GM19467 (cell line): ENCODE data around the gene PRM3.

Experiments used
- ATAC-seq: cut with Tn5 transposase; IDR thresholded peaks from one replicate; pipeline ENCODE4 v1.9.1; 2021; ENCODE audit warnings: mild to moderate bottlenecking, moderate library complexity; ENCODE audit not compliant: unreplicated experiment

The PRM3 gene

DNA sequence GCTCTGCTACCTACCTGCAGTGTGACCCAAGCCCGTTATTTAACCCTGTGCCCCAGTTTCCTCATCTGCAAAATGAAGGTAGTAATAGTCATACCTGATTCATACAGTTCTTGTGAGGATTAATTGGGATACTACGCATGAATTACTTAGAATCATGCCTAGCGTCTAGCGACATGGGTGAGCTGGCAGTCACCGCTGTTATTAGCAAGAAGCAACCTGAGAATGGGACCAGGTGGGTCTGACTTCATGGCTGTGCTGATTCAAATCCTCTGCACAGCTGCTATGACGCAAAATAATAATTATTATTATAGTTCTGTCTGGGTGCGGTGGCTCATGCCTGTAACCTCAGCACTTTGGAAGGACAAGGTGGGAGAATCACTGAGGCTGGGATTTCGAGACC is 25.3 kb downstream of the PRM3 start:
- no peak for ATAC-seq

DNA sequence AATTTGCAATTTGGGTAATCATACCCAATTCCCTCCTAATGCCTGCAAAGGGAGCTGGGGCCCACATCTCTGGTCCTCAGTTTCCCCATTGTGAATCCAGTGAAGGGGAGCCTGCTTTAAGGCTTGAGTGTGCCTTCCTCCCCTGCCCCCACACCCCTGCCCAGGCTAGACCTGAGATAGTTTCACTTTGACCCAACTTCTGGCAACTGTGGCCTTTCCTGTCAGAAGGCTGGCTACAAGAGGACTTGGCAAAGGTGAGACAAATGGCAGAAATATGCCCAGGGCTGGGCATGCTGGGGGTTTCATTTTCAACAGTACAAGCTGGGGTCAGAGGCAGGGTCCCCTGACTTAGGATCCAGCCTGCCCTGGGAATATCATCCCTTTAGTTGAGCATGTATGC is 27.4 kb downstream of the PRM3 start:
- no peak for ATAC-seq

DNA sequence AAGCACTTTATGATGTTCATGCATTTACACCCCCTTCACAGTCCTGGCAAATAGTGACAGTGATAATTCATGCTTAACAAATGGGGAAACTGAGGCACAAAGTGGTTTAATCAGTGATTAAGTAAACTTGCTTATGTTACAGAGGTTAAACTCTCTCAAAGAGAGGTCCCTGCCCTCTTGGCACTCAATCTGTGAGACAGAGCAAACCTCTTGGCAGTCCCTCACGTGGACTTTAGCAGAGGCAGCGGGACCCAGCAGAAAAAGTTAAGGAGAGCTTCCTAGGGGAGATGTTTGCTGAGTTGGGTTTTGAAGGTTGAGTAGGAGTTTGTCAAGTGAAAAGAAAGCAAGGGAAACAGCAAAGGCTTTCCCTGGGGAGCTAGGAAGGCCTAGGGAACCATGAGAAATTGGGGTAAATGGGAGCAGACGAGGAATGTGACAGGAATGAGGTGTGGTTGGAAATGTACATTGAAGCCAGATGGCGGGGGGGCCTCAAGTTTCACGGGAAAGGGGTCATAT is 28.1 kb downstream of the PRM3 start:
- no peak for ATAC-seq

DNA sequence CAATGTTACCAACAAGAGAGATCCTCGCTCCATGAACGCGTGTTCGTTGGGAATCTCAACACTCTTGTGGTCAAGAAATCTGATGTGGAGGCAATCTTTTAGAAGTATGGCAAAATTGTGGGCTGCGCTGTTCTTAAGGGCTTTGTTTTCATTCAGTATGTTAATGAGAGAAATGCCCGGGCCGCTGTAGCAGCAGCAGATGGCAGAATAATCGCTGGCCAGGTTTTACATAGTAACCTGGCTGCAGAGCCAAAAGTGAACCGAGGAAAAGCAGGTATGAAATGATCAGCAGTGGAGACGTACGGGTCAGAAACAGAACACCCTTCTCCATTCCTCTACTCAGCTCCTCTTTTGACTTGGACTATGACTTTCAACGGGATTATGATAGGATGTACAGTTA is 30.8 kb downstream of the PRM3 start:
- no peak for ATAC-seq

DNA sequence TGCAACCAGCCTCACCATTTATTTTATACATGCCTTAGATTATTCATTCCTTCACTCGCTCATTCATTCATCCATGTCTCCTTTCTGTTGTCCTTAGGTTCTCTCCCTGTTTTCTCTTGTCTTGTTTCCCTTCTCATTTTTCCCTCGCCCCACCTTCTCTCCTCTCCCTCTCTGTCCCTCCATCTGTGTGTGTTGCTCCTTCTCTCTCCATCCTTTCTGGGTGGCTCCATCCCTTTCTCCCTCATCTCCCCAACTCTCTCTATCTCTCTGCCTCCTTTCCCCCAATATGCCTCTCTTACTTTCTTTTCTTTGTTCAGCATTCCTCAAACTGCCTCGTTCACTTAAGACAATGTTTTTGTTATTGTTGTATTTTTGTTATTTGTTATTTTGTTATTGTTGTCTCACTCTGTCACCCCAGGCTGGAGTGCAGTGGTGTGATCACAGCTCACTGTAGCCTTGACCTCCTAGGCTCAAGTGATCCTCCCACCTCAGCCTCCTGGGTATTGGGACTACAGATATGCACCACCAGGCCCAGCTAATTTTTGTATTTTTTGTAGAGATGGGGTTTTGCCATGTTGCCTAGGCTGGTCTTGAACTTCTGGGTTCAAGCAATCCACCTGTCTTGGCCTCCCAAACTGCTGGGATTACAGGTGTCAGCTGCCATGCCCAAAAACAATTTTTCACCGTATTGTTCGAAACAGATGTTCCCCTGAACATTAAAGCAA is 31.8 kb downstream of the PRM3 start:
- ATAC-seq, result no peak

DNA sequence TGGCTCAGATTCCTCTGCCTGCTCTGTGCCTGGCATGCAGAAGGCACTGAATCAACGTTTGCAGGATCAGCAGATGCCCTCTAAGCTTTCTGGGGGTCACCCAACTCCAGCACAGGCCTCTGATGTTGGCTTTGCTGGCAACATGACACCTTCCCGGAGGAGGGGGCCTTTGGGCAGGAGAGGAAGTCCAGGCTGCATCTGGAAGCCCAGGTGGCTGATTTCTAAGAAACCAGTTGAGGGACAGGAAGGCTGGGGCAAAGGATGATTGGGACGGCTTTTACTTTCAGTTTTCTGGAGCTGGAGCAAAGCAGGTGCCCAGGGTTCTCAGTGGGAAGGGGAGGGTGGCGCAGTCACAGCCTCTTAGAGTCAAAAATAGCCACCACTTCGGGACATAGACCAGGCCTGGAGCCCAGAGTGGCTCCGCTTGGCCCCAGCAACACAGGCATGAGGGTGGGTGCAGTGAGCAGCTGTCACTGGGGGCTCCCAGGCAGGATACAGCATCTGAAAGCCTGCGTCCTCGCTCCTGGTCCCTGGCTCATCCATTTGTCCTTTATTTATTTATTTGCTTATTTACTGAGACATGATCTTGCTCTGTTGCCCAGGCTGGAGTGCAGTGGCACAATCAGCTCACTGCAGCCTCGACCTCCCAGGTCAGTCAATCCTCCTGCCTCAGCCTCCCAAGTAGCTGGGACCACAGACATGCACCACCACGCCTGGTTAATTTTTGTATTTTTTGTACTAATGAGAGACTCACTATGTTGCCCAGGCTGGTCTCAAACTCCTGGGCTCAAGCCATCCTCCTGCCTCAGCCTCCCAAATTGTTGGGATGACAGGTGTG is 32.6 kb downstream of the PRM3 start:
- ATAC-seq, result no peak

DNA sequence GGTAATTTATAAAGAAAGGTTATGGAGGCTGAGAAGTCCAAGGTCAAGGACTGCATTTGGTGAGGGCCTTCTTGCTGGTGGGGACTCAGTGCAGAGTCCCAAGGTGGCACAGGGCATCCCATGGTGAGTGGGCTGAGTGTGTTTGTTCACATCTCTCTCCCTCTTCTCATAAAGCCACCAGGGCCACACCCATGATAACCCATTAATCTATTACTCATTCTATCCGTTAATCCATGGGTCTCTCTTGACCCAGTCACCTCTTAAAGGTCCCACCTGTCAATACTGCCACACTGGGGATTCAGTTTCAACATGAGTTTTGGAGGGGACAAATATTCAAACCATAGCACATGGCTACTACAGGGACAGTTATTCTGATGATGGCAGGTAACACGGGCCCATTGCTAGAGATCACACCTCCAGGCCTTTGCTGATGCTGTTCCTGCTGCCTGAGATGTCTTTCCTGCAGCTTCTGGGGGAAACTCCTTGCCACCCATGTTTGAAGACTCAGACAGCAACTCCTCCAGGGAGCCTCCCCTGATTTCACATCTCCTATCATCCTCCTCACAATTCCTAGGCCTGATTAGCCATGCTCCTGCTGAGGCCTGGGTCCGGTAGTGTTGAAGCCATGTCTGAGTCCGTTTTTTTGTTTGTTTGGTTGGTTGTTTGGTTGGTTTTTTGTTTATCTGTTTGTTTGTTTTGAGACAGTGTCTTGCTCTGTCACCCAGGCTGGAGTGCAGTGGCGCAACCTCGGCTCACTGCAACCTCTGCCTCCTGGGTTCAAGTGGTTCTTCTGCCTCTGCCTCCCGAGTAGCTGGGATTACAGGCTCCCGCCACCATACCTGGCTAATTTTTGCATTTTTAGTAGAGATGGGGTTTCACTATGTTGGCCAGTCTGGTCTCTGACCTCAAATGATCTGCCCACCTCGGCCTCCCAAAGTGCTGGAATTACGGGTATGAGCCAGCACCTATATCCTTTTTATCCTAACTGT is 33.5 kb downstream of the PRM3 start:
- ATAC-seq, result no peak

DNA sequence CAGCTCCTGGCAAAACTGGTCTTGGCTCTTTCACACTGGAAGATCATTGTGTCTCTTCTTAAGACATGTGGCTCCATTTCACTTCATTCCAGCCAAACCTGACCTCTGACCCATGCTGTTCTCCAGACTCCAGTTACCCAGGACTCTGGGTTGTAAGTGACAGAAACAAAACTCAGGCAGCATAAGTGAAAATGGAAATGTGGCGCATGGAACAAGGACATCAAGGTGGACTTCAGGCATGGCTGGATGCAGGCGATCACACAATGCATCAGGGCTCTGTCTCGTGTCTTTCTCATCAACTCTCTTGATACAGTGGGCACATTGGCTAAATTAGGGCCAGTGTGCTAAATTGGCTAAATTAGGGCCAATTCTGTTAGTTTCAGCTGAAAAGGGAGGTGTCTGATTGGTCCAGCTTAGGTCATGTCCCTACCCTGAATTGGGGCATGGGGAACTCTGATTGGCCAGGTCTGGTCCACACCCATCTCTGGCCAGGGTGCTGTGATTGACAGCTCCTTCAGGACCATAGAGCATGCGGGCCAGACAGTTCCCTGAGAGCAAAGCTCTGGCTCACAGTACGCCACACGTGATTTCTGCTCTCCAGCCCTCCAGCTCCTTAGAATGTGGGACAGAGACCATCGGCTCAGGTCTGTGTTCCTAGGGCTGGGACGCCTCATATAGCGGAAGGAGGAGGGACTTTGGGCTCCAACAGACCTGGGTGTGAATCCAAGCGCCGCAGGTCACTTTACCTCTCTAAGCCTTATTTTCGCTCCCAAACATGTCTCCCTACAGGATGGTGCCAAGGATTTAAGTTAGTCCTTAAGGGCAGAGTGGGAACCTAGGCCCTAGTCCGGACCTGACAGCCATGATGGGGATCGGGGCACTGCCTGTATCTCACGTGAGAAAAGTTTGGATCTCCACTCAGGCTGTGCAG is 34.9 kb downstream of the PRM3 start:
- no peak for ATAC-seq

DNA sequence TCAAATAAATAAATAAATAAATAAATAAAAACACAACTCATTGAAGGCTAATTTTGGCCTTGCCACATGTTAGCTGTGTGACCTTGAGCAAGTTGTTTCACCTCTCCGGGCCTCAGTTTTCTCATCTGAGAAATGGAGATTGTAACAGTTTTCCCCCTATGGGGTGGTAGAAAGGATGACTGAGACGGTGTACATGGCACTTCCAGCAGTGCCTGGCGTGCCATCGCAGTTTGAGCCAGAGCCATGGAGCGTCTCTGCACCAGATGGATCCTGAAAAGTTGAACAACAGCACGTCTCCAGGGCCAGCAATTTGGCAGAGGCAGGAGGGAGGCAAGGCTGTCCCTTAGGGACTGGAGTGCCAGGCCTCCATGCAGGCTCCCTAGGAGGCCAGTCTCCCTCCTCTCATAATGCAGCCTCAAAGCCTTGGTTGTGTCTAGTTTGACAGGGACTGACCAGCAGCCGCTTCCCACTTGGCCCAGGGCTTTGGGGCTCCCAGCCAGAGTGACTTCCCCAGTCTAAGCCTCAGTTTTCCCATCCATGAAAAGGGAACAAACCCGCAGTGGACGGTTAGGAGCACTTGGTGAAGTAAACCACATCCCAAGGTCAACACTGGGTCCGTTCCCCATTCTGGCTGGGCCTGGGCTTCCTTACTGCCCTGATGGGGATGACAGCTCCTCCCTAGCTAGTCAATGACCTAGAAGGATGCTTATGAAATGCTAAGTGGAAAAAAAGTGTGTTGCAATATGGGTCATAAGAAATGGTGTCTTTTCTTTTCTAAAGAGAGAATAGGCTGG is 36.8 kb downstream of the PRM3 start:
- no peak for ATAC-seq

DNA sequence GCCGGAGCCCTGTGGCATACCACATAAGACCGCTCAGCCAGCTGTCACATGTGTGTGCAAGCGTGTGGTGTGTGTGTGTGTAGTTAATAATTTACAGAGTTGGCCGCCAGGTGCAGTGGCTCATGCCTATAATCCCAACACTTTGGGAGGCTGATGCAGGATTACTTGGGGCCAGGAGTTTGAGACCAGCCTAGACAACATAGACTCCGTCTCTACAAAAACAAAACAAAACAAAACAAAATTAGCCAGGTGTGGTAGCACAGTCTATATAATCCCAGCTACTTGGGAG is 37.8 kb downstream of the PRM3 start:
- ATAC-seq, result no peak

DNA sequence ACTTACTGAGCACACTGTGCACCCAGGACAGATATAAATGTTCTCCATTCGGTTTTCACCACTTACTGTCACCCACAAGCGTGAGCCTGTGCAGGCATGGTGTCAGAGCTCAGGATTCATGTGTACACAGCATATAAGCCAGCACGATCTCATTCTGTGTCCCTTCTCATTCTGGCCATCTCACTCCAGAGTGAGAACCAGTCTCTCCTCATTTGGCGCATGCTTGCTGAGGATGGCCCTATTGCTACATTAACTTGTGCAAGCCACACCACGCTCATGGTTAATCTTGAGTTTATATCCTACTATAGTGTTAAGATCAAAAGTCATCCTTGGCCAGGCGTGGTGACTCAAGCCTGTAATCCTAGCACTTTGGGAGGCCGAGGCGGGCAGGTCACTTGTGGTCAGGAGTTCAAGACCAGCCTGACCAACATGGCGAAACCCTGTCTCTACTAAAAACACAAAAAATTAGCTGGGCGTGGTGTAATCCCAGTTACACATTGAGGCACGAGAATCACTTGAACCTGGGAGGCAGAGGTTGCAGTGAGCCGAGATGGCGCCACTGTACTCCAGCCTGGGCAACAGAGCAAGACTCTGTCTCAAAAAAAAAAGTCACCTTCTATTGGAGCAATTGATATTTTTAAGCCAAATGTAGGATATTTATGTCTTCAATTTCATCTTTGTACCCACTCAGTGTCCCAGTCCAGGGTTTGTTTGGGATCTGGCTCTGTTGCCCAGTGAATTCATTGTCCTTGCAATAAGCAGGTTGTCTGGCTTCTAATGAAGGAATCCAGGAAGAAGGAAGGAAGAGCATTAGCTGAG is 38.3 kb downstream of the PRM3 start:
- no peak for ATAC-seq

DNA sequence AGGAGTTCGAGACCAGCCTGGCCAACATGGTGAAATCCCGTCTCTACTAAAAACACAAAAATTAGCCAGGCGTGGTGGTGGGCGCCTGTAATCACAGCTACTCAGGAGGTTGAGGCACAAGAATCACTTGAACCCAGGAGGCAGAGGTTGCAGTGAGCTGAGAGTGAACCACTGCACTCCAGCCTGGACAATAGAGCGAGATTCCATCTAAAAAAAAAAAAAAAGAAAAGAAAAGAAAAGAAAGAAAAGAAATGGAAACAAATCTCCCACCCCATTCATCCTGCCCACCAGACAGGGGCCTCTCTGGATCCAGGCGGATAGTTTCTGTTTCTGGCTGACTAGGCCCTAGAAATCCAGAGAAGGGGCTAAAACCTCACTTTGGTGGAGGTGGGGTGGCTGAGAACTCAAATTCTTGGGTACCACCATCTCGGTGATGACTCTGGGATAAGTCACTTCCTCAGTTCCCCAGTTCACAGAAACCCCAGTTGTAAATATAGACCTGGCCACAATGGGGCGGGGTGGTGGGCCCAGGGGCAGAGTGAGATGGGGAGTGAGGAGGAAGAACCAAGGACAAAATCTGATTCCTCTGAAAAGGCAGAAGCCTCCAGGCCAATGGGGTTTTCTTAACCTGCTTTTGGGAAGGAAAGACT is 39.6 kb downstream of the PRM3 start:
- no peak for ATAC-seq

DNA sequence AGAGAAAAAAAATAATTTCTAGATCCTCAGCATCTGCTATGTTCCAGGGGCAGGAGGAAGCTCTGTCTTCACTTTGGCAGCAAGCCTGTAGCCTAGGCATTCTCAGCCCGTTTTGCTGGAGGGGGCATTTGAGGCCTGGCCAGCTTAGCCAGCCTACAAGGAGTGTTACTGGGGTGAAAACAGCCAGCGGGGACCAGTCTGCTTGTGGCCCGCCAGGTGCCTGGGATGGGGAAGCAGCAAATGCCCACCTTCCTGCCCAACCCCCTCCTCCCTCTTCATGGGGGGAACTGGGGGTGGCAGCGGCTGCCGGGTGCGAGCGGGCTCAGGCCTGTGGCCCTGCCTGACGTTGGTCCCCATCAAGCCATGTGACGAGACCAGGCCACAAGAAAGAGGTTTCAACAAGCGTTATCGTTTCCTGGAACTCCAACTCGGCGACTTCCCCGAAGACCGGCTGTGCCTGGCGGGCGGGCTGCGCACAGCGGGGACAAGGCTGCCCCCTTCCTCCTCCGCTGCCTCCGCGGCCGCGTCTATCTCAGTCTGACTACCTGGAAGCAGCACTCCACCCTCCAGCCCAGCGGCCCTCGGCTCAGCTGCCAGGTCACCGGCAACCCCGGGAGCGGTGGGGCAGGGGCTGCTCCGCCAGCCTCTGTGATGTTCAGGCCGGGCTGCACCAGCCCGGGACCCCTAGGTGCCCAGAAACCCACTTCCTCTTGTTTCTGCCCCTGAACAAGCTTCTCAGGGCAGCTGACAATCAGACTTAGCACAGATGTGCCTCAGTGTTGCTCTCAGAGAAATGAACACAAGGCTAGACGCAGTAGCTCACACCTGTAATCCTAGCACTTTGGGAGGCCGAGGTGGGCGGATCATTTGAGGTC is 40.3 kb downstream of the PRM3 start:
- peak; percentile 48 for ATAC-seq

DNA sequence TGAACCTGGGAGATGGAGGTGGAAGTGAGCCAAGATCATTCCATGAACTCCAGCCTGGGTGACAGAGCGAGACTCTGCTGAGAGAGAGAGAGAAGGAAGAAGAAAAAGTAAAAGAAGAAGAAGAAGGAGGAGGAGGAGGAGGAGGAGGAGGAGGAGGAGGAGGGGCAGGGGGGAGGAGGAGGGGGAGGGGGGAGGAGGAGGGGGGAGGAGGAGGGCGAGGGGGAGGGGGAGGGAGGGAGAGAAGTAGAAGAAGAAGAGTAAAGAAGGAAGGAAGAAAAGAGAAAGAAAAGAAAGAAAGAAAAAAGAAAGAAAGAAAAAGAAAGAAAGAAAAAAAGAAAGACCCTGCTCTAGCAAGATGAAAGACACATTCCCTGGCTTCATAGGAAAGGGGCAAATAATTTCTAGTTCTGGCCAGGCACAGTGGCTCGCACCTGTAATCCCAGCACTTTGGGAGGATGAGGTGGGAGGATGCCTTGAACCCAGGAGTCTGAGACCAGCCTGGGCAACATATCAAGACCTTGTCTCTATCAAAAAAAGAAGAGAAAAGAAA is 41.1 kb downstream of the PRM3 start:
- no peak for ATAC-seq

DNA sequence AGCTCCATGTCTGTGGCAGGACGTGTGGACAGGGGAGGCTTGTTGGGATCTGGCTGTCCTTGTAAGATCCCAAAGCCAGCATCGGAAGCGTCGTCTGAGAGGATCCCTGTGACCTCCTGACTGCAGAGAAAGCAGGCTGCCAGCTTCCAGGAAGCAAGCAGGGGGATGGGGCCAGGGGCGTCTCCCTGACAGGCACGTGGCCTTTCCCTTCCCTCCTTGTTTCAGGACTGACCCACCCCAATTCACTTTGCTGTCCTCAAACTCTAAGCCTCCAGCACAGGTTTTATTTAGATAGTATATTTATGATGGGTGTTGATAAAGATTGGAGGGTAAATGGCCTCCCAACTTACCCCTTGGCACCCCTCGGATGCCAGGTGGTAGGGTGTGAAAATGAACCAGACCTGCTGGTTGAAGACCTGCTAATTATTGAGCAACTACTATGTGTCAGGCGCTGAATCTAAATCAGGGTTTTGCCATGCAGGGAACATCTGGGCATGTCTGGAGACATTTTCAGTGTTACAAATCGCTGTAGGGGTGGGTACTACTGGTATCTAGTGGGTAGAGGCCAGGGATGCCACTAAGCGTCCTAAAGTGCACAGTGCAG is 42.0 kb downstream of the PRM3 start:
- no peak for ATAC-seq

DNA sequence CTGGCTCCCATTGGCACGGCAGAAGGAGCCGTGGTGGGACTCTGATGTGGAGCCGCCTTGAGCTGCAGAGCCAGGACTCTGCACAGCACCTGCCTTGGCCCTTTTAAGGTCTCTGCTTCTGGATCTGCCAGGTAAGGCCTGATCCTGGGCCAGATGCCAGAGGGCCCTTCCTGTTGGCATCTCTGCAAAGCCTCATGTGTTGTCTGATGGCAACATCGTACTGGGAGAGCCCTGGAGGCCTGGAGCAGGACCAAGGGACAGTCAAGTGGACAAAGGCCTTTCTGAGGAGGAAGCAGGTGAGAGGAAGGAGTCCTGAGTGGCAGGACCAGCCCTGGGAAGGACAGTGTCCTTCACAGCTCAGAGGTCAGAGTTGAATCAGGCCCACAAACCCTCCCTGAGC is 43.5 kb downstream of the PRM3 start:
- ATAC-seq, result no peak
